ENCODE data around the gene TDP2. TPM values are rescaled to one million over a fixed set of nuclear protein-coding genes. Genes with fewer than 3 reads are reported as not detected.

TDP2 gene, protein sequence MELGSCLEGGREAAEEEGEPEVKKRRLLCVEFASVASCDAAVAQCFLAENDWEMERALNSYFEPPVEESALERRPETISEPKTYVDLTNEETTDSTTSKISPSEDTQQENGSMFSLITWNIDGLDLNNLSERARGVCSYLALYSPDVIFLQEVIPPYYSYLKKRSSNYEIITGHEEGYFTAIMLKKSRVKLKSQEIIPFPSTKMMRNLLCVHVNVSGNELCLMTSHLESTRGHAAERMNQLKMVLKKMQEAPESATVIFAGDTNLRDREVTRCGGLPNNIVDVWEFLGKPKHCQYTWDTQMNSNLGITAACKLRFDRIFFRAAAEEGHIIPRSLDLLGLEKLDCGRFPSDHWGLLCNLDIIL
- total RNA-seq = 10 to 100 TPM; 43.2 to 51.9 (median 49.5) TPM
- 41.0 TPM for total RNA-seq (2013)

DNA sequence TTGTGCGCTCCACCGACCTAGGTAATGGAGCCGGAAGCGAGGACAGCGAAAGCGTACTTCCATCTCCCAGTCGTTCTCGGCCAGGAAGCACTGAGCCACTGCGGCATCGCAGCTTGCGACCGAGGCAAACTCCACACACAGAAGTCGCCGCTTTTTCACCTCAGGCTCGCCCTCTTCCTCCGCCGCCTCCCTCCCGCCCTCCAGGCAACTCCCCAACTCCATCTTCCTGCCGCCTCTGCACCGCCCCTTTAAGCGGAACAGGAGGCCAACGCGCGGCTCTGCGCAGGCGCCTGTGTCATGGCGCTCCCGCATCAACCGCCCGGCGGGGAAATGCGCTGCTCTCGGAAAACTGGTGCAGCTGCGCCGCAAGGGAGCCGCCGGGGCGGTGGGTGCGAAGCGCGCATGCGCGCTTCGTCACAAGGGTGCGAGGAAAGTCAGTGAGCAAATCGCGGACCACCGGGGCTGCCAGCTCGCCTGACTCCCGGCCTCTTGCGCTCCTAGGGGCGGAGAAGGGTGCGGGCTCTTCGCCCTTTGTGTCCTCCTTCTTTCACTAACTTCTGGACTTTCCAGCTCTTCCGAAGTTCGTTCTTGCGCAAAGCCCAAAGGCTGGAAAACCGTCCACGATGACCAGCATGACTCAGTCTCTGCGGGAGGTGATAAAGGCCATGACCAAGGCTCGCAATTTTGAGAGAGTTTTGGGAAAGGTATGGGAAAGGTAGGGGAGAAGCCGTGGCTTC, at the start of gene TDP2, which contains the start of gene ACOT13:
TSS of gene TDP2 (minus strand) at position 259 of the 737 bp plus-strand sequence. CDS start at position 222, 37 bp downstream.
TSS of gene ACOT13 (plus strand) at position 437 of the 737 bp plus-strand sequence. CDS start at position 624, 187 bp downstream.
- Mint-ChIP-seq H3K4me1 (peaks cover 61 to 65% of the 10 kb centered on the region in 2 donors), H3K27ac (peak within 1 kb of the TSS; percentile 96 to 98), H3K9me3 (no peaks in the 10 kb centered on the region), H3K36me3 (no peaks in the 10 kb centered on the region), H3K4me3 (peak within 1 kb of the TSS; percentile 98), H3K27me3 (ENCODE audit: low read depth in 2 of 2) (no peaks in the 10 kb centered on the region)
- WGBS (ENCODE audit: insufficient coverage) = under 1% methylated on average over 62 of the region's 62 CpGs
- Histone ChIP-seq H3K36me3 (ENCODE audit: control insufficient read depth, insufficient read depth, low read length) (peaks cover 18% of the 10 kb centered on the region), H3K4me1 (ENCODE audit: control insufficient read depth, insufficient read depth, low read length) (peaks cover 21% of the 10 kb centered on the region), H3K9me3 (ENCODE audit: control insufficient read depth, insufficient read depth, low read length) (no peaks in the 10 kb centered on the region), H3K27ac (ENCODE audit: low read length) (peak within 1 kb of the TSS; percentile 86), H3K27me3 (ENCODE audit: control insufficient read depth, insufficient read depth, low read length) (no peaks in the 10 kb centered on the region), H3K4me3 (ENCODE audit: low read length) (peak within 1 kb of the TSS; percentile 95)
- ATAC-seq = peak; percentile 90 to 97 (median 93)
- intact Hi-C loops (cut with micrococcal nuclease) = loop anchor here (1.0 to 10.0 kb wide), 3 partner anchors 22 to 108 kb away; partner anchors contain the start of genes C6orf62 and GMNN
- TF ChIP-seq, protein P1, sequence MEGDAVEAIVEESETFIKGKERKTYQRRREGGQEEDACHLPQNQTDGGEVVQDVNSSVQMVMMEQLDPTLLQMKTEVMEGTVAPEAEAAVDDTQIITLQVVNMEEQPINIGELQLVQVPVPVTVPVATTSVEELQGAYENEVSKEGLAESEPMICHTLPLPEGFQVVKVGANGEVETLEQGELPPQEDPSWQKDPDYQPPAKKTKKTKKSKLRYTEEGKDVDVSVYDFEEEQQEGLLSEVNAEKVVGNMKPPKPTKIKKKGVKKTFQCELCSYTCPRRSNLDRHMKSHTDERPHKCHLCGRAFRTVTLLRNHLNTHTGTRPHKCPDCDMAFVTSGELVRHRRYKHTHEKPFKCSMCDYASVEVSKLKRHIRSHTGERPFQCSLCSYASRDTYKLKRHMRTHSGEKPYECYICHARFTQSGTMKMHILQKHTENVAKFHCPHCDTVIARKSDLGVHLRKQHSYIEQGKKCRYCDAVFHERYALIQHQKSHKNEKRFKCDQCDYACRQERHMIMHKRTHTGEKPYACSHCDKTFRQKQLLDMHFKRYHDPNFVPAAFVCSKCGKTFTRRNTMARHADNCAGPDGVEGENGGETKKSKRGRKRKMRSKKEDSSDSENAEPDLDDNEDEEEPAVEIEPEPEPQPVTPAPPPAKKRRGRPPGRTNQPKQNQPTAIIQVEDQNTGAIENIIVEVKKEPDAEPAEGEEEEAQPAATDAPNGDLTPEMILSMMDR (IDR thresholded peaks at IDR 0.05) = peak; percentile 55
- DNase-seq = peak; percentile 92 to 99

DNA sequence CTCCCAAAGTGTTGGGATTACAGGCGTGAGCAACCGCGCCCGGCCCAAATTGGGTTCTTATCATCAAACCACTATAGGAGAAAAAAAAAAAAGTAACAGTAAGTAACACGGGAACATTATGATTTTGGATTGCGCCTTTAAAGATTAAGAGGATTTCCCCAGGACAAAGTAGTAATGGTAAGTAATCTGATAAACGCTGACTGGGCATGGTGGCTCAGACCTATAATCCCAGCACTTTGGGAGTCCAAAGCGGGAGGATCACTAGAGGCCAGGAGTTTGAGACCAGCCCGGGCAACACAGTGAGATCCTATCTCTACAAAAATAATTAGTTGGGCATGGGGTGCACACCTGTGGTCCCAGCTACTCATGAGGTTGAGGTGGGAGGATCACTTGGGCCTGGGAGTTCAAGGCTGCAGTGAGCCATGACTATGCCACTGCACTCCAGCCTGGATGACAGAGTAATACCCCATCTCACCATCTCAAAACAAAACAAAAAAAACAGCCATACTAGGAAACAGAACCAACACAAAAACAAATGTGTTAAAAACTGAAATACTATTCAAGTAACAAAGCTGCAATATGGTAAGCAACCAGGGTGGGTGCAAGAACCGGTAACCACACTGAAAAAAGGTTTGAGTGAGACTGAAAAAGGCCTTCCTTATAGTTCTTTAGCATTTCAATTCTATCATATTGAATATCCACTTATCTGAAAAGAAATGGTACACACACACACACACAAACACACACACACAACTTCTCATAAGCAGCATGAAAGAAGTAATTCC, 44.0 kb upstream of the TDP2 start:
- Mint-ChIP-seq H3K4me1 (peaks cover 48 to 55% of the 10 kb centered on the region in 2 donors), H3K27me3 (ENCODE audit: low read depth in 2 of 2) (no peaks in the 10 kb centered on the region), H3K9me3 (no peaks in the 10 kb centered on the region), H3K27ac (peak overlapping the region; percentile 64 to 99), H3K4me3 (no peak overlapping the region), H3K36me3 (peaks cover 17% of the 10 kb centered on the region)
- no peak overlapping the region for H3K4me3 ChIP-seq (ENCODE audit: low read length)
- peaks cover 11% of the 10 kb centered on the region for H3K4me1 ChIP-seq (ENCODE audit: control insufficient read depth, insufficient read depth, low read length)
- no peaks in the 10 kb centered on the region for H3K27me3 ChIP-seq (ENCODE audit: control insufficient read depth, insufficient read depth, low read length)
- WGBS (ENCODE audit: insufficient coverage) = 95% methylated on average over 10 of the region's 10 CpGs
- peaks cover 94% of the 10 kb centered on the region for H3K36me3 ChIP-seq (ENCODE audit: control insufficient read depth, insufficient read depth, low read length)
- TF ChIP-seq, protein P1 (IDR thresholded peaks at IDR 0.05) = no peak
- no peaks in the 10 kb centered on the region for H3K9me3 ChIP-seq (ENCODE audit: control insufficient read depth, insufficient read depth, low read length)
- no peak for DNase-seq
- H3K27ac ChIP-seq (ENCODE audit: low read length) = no peak overlapping the region
- ATAC-seq = peak in 2 of 3 donors; percentile 37 to 57
- intact Hi-C loops (cut with micrococcal nuclease) = loop anchor here (10.0 kb wide), 1 partner anchor 204 kb away; no protein-coding TSS in a partner anchor

DNA sequence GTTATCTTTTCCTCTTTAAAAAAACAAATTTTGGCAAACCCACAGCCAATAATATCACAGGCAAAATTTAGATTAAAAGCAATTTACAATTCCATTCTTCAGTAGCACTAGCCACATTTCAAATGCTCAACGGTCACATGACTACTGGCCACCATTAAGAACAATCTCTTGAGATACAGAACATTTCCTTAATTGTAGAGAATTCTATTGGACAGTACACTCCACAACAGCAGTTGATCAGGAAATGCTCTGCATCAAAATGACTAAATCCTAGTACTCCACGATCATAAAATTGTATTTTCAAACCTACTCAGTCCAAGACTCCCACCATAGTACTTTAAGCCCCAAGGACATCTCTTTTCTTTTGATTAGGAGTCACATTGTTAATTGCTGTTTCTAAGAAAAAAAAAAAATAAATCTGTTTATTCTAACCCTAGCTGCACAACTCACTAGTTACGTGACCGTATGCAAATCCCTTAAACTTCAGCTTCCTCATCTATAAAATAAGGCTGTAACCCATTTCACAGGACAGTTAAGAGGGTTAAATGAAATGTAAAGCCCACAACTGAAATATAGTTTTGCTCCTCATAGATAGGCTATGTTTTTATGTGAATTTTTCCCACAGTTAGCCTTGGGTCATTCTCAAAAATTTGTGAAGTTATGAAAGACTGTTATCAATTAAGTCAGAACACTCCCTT, 42.5 kb upstream of the TDP2 start:
- ATAC-seq (no peak), DNase-seq (no peak)
- Mint-ChIP-seq H3K27me3 (ENCODE audit: low read depth in 2 of 2) (no peaks in the 10 kb centered on the region), H3K36me3 (peaks cover 27% of the 10 kb centered on the region), H3K9me3 (no peaks in the 10 kb centered on the region), H3K27ac (peak overlapping the region; percentile 55 to 74), H3K4me3 (no peak overlapping the region), H3K4me1 (peaks cover 43 to 44% of the 10 kb centered on the region in 2 donors)
- Histone ChIP-seq H3K27ac (ENCODE audit: low read length) (no peak overlapping the region), H3K27me3 (ENCODE audit: control insufficient read depth, insufficient read depth, low read length) (no peaks in the 10 kb centered on the region), H3K4me1 (ENCODE audit: control insufficient read depth, insufficient read depth, low read length) (peaks cover 7% of the 10 kb centered on the region), H3K4me3 (ENCODE audit: low read length) (no peak overlapping the region), H3K9me3 (ENCODE audit: control insufficient read depth, insufficient read depth, low read length) (no peaks in the 10 kb centered on the region), H3K36me3 (ENCODE audit: control insufficient read depth, insufficient read depth, low read length) (peaks cover 98% of the 10 kb centered on the region)
- intact Hi-C loops (cut with micrococcal nuclease) = no loop called here
- TF ChIP-seq, protein P1 (IDR thresholded peaks at IDR 0.05) = no peak
- 87% methylated on average over 2 of the region's 4 CpGs for WGBS (ENCODE audit: insufficient coverage)
